HUDEP-2 (cell line): Measurements from ENCODE around the gene ANXA4.

ENCODE experiments used
- DNase-seq, 76 experiments: peaks; one replicate each; lab custom pipeline; 2025; ENCODE audit not compliant: unreplicated experiment in 76 of 76; lab: John Stamatoyannopoulos, UW

ANXA4 gene

DNA sequence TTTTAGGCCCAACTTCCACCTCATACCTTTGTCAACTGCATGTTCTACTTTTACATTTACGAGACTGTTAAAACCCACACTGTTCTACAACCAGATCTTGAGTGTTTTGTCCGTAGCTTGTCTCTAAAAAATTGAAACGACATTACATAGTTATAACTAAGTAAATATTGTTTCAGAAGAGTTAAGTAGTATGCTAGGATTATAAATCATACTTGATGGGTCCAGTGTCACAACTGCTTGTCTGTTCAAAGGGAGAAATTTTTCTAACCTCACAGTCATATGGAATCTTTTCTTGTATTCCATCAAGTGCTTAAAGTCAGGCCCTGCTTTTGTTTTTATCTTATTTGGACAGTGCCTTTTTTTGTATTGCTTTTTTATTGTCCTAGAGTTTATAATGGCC lies 91.8 kb downstream of the ANXA4 start:
- no peak for DNase-seq

DNA sequence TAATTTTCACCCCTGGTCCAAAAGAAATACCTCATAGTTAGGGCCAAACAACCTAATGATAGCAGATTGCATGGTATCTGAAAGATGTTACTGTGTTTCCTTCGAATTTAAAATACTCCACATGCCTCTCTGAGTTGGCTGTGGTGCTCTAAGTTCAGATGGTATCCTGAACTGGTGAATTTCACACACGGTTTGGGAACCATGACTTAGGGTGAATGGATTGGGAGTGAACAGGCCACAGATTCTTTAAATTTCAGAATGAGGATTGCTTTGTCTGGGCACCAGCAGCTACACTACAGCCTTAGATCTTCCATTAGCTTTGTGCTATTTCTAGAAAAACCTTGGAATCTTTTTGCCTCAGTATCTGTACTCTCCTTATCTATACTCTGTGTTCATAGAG lies 93.7 kb downstream of the ANXA4 start:
- DNase-seq, result no peak

GRCh38 chr2:69836316-69836715 lies 94.4 kb downstream of the ANXA4 start:
- no peak for DNase-seq

DNA sequence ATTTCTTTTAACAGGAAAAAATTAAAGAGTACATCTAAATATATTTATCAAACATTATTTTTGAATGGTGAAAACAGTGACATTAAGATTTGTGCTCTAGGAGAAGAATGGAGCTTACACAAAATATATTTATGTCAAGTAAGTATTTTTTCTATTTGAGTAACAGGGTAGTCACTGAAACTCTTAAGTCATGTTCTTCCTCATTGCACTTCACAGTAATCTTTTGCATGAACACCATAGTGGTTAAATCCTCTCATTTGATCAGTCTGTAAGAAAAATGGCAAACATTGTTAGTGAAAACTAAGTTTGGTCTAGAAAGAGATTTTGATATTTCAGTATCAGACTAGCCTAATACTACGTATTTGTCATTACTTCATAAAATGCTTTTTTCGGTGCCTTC lies 95.6 kb downstream of the ANXA4 start:
- no peak for DNase-seq

GRCh38 chr2:69843993-69844392 lies 102.1 kb downstream of the ANXA4 start:
- DNase-seq, result no peak

- DNase-seq, result no peak
Measured at GRCh38 chr2:69844560-69844959, 102.6 kb downstream of the ANXA4 start.

DNA sequence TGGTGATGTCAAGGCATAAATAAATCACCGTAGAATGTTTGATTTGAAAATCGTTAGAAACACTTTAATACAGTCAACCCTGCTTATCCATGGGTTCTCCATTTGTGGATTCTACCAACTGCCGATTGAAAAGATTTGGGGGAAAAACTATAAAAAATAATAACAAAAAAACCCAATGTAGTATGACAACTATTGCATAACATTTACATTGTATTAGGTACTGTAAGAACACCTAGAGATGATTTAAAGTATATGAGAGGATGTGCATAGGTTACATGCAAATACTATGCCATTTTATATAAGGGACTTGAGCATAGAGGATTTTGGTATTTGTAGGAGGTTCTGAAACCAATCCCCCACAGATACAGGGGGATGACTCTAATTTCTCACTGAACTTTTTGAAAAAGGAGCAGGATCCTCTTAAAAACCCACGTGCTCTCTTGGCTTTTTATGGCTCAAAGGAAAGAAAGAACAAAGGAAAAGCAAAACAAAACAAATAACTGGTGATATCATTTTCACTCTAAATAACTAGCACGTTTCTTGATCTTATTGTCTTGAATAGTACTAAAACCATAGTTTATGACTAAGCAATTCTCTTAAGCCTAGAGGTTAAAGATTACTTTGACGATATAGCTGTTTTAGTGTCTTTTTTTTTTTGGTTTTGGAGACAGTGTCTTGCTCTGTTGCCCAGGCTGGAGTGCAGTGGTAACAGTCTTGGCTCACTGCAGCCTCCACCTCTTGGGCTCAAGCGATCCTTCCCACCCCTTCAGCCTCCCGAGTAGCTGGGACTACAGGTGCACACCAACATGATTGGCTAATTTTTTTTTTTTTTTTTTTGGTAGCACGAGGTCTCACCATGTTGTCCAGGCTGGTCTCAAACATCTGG lies 104.5 kb downstream of the ANXA4 start:
- no peak for DNase-seq

DNA sequence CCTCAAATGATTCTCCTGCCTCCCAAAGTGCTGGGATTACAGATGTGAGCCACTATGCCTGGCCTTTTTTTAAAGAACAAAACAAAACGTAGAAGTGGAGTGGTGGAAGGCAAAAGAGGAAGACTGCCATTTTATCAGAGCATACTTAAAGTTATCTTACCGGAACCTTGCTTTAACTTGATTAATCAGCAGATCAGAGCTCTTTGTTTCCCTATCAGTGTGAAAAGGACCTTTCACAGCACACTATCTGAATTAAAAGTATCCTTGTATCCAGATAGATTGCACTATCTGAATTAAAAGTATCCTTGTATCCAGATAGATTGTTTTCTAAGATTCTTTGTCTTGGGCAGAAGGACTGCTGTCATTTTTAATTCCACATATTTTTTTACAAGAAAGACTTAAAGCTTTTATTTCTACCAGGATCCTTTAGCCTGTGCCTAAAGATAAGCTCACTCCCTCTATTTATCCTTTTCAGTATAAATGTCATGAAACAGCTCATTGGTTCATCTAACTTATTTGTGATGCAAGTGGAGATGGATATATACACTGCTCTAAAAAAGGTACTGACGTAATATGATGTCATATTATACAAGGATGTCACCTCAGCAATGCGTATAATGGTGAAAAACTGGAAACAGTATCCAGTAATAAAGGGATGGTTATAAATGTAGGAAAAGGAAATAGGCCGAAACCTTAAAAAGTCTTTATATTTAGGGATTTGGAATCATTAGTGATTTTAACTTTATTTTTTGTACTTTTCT lies 105.3 kb downstream of the ANXA4 start:
- DNase-seq, result peak in 4 of 76 experiments; percentile 5 to 22 (median 7)

GRCh38 chr2:69848186-69848790 lies 106.4 kb downstream of the ANXA4 start:
- DNase-seq, result peak in 2 of 76 experiments; percentile 9 to 12

DNA sequence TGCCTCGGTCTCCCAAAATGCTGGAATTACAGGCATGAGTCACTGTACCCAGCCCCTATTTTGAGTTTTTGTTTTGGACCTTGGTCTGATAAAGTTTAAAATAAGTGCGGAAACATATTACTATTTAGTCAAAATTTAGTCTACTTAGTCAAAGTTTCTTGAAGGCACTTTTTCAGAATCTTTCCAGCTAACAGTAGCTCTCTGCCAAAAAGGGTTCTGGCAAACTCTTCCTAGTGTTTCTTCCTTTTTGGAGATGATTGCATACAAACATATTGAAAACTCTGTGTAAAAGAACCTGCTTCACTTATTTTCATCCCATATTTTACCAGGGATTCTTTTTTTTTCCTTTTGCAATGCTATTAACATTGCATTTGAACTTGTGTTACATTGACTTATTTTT lies 116.3 kb downstream of the ANXA4 start:
- no peak for DNase-seq

DNA sequence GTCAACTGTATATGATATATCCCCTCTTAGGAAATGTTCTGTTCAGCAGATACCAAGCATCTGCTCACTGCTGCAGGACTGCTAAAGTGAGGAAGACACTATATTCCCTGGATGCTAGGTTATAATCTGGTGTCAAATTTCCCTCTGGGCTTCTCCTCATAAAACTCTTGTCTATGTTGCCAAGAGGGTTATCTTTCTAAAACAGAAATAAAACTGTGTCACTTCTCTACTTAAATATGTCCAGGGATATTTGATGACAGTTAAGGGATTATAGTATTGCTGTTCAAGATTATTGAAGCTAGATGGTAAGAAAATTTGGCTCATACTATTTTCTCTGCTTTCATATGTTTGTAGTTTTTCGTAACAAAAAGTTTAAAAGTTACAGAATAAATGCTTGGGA lies 121.4 kb downstream of the ANXA4 start:
- no peak for DNase-seq
